ENCODE data around the gene SRRM3.
"Not testable (repeated sequence)": the region's sequence is repeated elsewhere in the genome, so short reads cannot be mapped to it uniquely, and the experiment has no call there.

Gene SRRM3

GRCh38 chr7:76201732-76202665 is at the start of gene SRRM3:
Gene SRRM3, plus strand, starts transcription at chr7:76201896. Its CDS starts 33,171 bp downstream, at chr7:76235067.
- DNase-seq (ENCODE audit: low read depth in 2 of 2), result peak; percentile 71 to 75

GRCh38 chr7:76151932-76152331 is 49.8 kb upstream of the SRRM3 start:
- DNase-seq (ENCODE audit: low read depth in 2 of 2), result no peak

GRCh38 chr7:76153571-76154230 is 48.0 kb upstream of the SRRM3 start:
- not testable (repeated sequence) for DNase-seq (ENCODE audit: low read depth in 2 of 2)

- no peak for DNase-seq (ENCODE audit: low read depth in 2 of 2)
Measured at GRCh38 chr7:76155938-76156337, 45.8 kb upstream of the SRRM3 start.

- not testable (repeated sequence) for DNase-seq (ENCODE audit: low read depth in 2 of 2)
Measured at GRCh38 chr7:76156992-76157685, 44.6 kb upstream of the SRRM3 start.

- DNase-seq (ENCODE audit: low read depth in 2 of 2), result not testable (repeated sequence)
Measured at GRCh38 chr7:76158416-76158815, 43.3 kb upstream of the SRRM3 start.

- not testable (repeated sequence) for DNase-seq (ENCODE audit: low read depth in 2 of 2)
Measured at GRCh38 chr7:76162416-76163170, 39.1 kb upstream of the SRRM3 start.

- DNase-seq (ENCODE audit: low read depth in 2 of 2), result not testable (repeated sequence)
Measured at GRCh38 chr7:76163812-76164211, 37.9 kb upstream of the SRRM3 start.

- no peak for DNase-seq (ENCODE audit: low read depth in 2 of 2)
Measured at GRCh38 chr7:76165106-76165972, 36.4 kb upstream of the SRRM3 start.

GRCh38 chr7:76165973-76166403 is 35.7 kb upstream of the SRRM3 start:
- no peak for DNase-seq (ENCODE audit: low read depth in 2 of 2)

GRCh38 chr7:76166404-76167255 is 35.1 kb upstream of the SRRM3 start:
- peak; percentile 88 to 89 for DNase-seq (ENCODE audit: low read depth in 2 of 2)

GRCh38 chr7:76173566-76174205 is 28.0 kb upstream of the SRRM3 start:
- DNase-seq (ENCODE audit: low read depth in 2 of 2), result no peak

- DNase-seq (ENCODE audit: low read depth in 2 of 2), result not testable (repeated sequence)
Measured at GRCh38 chr7:76176951-76177350, 24.7 kb upstream of the SRRM3 start.

- no peak for DNase-seq (ENCODE audit: low read depth in 2 of 2)
Measured at GRCh38 chr7:76179686-76180085, 22.0 kb upstream of the SRRM3 start.

- DNase-seq (ENCODE audit: low read depth in 2 of 2), result no peak
Measured at GRCh38 chr7:76182225-76182960, 19.3 kb upstream of the SRRM3 start.

- DNase-seq (ENCODE audit: low read depth in 2 of 2), result no peak
Measured at GRCh38 chr7:76185187-76185896, 16.4 kb upstream of the SRRM3 start.

GRCh38 chr7:76187272-76187671 is 14.4 kb upstream of the SRRM3 start:
- DNase-seq (ENCODE audit: low read depth in 2 of 2), result no peak

GRCh38 chr7:76189276-76189675 is 12.4 kb upstream of the SRRM3 start:
- DNase-seq (ENCODE audit: low read depth in 2 of 2), result no peak

All from stimulated activated CD8-positive, alpha-beta memory T cell treated with anti-CD3 and anti-CD28 coated beads, Interleukin-15, amount 100 ng/mL, for 48 hours (primary cell).